Omental fat pad (tissue), 4 donors: ENCODE data around the gene PLA2G12A. TPM values are rescaled to one million over a fixed set of nuclear protein-coding genes. Genes with fewer than 3 reads are reported as not detected.
"Not testable (repeated sequence)": the region's sequence is repeated elsewhere in the genome, so short reads cannot be mapped to it uniquely, and the experiment has no call there.

ENCODE experiments used
- ATAC-seq: fragments of 150-250 bp; one replicate; pipeline ENCODE4 v1.9.1; 2016; ENCODE audit warnings: mild to moderate bottlenecking, moderate library complexity; ENCODE audit not compliant: low FRiP score
- DNase-seq: peaks from one replicate; pipeline ENCODE4 v3.0.0-alpha.2; 2019; ENCODE audit warnings: low spot score
- total RNA-seq, 4 donors: library from RNA; depleted of rRNA; stranded (reverse); fragments of >200 nt; gene quantifications; one replicate each; pipeline ENCODE4 v1.1.0, GENCODE V29; 2016
- TF ChIP-seq, protein P1 (sequence below), 3 donors: fragments of 450-650 bp; IDR thresholded peaks; one replicate each; pipeline ENCODE4 v1.5.1; 2016 to 2017; ENCODE audit warnings: antibody characterized with exemption in 3 of 3, mild to moderate bottlenecking in 3 of 3, moderate library complexity in 2 of 3

Gene PLA2G12A
- total RNA-seq, 4 donors from 2014 or later: 20.4 to 72.7 (median 22.6) TPM

DNA sequence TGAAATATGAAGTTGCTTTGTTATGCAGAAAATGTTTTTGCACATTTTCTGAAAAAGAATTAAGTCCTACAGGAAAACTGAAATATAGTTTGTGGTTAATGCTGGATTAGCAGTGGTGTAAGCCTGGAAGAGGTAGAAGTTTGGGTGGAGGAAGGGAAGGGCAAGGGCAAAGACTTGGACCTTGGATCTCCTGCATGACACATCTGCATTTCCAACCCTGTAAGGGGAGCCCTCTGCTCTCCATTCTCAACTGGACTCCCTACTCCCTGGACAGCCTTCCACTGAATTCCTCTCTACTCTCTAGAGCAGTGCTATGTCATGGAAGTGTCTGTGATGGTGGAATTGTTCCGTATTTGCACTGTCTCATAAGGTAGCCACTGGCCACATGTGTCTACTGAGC is 31.2 kb downstream of the PLA2G12A start:
- ATAC-seq (no peak), DNase-seq (no peak)
- TF ChIP-seq, protein P1, sequence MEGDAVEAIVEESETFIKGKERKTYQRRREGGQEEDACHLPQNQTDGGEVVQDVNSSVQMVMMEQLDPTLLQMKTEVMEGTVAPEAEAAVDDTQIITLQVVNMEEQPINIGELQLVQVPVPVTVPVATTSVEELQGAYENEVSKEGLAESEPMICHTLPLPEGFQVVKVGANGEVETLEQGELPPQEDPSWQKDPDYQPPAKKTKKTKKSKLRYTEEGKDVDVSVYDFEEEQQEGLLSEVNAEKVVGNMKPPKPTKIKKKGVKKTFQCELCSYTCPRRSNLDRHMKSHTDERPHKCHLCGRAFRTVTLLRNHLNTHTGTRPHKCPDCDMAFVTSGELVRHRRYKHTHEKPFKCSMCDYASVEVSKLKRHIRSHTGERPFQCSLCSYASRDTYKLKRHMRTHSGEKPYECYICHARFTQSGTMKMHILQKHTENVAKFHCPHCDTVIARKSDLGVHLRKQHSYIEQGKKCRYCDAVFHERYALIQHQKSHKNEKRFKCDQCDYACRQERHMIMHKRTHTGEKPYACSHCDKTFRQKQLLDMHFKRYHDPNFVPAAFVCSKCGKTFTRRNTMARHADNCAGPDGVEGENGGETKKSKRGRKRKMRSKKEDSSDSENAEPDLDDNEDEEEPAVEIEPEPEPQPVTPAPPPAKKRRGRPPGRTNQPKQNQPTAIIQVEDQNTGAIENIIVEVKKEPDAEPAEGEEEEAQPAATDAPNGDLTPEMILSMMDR (IDR thresholded peaks at IDR 0.05): no peak

DNA sequence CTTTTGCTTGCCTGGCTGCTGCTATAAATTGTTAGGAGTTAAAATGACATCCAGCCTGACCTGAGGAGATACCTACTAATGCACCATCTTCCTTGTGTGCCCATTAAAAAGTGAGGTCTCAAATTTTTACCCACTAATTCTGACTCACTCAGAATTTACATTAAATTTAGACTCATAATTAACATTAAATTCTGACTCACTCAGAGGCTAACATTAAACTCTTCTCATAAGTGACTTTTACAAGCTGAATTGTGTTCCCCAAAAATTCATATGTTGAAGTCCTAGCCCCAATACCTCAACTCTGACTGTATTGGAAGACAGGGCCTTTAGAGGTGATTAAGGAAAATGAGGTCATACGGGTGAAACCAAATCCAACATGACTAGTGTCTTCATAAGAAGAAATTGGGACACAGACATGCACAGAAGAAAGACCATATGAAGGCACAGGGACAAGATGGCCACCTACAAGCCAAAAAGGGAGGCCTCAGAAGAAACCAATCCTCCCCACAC is 38.4 kb downstream of the PLA2G12A start:
- DNase-seq (no peak), ATAC-seq (no peak)
- TF ChIP-seq, protein P1 (IDR thresholded peaks at IDR 0.05): no peak

DNA sequence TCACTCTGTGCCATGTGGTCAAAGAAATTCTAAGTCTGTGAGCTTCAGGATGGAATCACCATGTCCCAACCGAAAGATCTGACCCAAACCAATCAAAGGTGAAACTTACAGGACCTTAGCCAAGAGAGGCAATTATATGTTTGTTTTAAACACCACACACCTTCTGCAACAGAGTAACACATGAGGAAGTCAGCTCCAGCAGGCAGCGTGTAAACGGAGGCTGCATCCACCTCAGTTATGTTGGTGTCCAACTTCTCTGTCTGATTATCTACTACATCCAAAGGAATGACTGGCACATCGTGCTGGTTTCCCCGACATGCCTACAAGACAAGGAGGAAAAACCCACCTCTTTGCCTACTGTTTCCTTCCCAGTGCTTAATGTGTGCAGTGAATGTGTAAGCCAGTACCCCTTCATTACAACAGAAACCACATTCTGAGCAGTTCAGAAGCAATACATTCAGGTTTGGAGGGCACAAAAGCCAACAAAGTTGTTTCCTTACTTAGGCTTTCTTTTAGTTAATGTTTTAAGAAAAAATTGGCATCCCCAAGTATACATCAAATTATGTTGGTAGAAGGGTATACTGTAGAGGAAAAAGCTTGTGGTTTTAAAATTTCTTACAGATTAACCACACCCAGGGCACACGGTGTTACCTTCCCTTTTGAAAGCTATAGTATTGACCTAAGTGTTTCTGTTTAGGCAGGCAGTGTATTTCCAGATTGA is 39.0 kb downstream of the PLA2G12A start:
- no peak for ATAC-seq
- no peak for DNase-seq
- TF ChIP-seq, protein P1 (IDR thresholded peaks at IDR 0.05): no peak

DNA sequence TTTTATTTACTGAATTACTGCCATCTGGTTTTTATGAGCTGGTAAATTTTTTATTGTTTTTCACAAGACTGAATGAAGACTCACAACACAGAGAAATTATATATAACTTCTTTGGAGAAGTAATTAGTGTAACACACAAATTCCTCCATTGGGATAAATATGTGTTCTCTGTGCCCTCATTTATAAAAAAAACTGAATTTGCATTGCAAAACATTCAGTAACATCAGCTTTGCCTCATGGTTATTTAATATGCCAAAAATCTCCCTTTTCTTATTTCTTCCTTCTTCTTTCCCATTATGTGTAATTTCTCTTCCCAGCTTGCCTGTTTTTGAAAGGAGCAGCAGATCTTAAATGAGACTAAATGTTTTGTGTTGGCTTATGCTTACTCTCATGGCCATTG is 45.1 kb downstream of the PLA2G12A start:
- TF ChIP-seq, protein P1 (IDR thresholded peaks at IDR 0.05): no peak
- DNase-seq (no peak), ATAC-seq (no peak)

DNA sequence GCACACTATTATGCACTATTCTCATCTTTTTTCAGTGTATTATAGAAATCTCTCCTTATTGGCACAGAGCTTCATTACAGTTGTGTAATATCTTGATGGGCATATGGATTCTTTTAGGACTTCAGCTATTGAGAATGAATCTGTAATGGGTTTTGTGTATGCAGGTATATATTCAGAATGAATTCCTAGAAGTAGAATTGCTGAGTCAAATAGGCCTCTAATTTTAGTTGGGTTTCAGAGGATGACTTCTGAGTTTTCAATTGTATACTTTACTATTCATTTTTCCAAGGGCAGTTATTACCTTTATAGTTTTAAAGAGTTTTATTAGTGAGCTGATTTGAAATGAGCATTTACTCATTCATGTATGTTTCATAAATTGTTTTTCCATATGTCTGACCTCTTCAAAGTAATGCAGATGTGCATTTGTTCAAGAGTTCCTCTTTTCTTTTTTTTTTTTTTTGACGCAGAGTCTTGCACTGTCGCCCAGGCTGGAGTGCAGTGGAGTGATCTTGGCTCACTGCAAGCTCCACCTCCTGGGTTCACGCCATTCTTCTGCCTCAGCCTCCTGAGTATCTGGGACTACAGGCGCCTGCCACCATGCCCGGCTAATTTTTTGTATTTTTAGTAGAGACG is 46.1 kb downstream of the PLA2G12A start:
- DNase-seq (no peak), ATAC-seq (no peak)
- TF ChIP-seq, protein P1 (IDR thresholded peaks at IDR 0.05): no peak

DNA sequence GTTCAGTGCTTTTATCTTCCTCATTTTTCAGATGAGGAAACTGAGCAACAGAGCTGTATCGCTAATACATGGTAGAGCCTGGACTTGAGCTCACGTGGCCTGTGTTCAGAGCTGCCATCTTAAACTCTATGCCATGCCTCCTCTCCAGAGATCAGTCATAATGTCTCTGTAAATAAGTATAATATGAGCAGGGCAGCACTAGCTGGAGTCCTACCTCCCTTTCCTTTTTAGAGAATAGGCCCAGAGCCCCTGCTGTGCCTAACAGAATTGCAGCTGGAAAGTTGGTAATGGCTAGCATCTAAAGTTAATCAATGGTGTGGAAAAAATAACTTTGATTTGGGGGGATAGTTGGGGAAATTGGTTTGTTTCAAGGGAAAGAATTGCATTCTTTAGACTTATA is 47.0 kb downstream of the PLA2G12A start:
- TF ChIP-seq, protein P1 (IDR thresholded peaks at IDR 0.05): no peak
- no peak for DNase-seq
- ATAC-seq: no peak

DNA sequence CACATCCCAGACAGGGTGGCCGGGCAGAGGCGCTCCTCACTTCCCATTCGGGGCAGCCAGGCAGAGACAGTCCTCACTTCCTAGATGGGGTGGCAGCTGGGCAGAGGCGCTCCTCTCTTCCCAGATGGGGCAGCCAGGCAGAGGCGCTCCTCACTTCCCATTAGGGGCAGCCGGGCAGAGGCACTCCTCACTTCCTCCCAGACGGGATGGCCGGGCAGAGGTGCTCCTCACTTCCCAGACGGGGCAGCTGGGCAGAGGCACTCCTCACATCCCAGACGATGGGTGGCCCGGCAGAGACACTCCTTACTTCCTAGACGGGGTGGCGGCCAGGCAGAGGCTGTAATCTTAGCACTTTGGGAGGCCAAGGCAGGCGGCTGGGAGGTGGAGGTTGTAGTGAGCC is 50.9 kb downstream of the PLA2G12A start:
- not testable (repeated sequence) for DNase-seq, ATAC-seq

DNA sequence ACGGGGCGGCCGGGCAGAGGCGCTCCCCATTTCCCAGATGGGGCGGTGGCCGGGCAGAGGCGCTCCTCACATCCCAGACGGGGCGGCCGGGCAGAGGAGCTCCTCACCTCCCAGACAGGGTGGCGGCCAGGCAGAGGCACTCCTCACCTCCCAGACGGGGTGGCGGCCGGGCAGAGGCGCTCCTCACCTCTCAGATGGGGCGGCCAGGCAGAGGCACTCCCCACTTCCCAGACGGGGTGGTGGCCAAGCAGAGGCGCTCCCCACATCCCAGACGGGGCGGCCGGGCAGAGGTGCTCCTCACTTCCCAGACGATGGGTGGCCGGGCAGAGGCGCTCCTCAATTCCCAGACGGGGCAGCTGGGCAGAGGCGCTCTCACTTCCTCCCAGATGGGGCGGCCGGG is 51.4 kb downstream of the PLA2G12A start:
- not testable (repeated sequence) for ATAC-seq

More for the DNA sequence above, 51.4 kb downstream of the PLA2G12A start:
- DNase-seq: not testable (repeated sequence)
